Bronchial epithelial cell (primary cell): ENCODE results near the gene RITA1. TPM values are rescaled to one million over a fixed set of nuclear protein-coding genes. Genes with fewer than 3 reads are reported as not detected.

Experiments
- DNase-seq: peaks from one replicate; pipeline ENCODE4 v3.0.0-alpha.2; 2010; ENCODE audit warnings: low read depth
- FAIRE-seq: peaks from 2 replicates; lab custom pipeline; 2011; peaks lifted over from hg19 to GRCh38; lab: Jason Lieb, UNC
- H3K27me3 ChIP-seq: 2 replicates; pipeline ENCODE4 v1.5.1; 2011; ENCODE audit warnings: low read length; ENCODE audit not compliant: control insufficient read depth, insufficient read depth
- H3K36me3 ChIP-seq: 2 replicates; pipeline ENCODE4 v1.5.1; 2011; ENCODE audit warnings: low read length; ENCODE audit not compliant: control insufficient read depth, insufficient read depth
- H3K4me3 ChIP-seq: 2 replicates; pipeline ENCODE4 v1.5.1; 2011; ENCODE audit warnings: mild to moderate bottlenecking, low read depth, low read length, control low read depth
- CTCF ChIP-seq: IDR thresholded peaks from 2 replicates; pipeline ENCODE4 v1.5.1; 2011; ENCODE audit warnings: mild to moderate bottlenecking, moderate library complexity, low read length, control low read depth, inconsistent platforms; ENCODE audit not compliant: insufficient read depth, severe bottlenecking
- total RNA-seq: library from RNA; depleted of rRNA; stranded (reverse); fragments of >200 nt; gene quantifications from 2 replicates; pipeline ENCODE4 v1.2.1, GENCODE V29; 2014

Gene RITA1
- total RNA-seq, 1 donor from 2014 or later: 17.6 TPM

DNA sequence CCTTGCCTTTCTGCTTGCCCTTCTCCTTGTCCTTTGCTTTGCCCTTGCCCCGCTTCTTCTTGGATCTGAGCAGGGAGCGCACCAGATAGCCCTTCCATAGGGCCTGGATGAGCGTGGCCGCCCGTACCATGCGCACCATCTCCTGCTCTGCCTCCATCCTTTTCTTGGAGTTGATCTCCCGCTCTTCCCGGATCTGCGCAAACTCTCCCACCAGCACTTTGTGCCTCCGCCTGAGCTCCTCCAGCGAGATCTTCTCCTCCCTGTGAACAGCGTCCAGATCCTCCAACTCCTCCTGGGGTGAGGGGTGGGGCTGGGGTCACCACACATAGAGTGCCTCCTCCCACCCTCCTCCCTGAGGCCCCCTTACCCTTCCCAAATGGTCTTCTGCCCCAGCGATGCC lies 10.1 kb downstream of the RITA1 start:
- H3K4me3 ChIP-seq: no peak overlapping the region
- no peak for FAIRE-seq
- H3K27me3 ChIP-seq: no peaks in the 10 kb centered on the region
- peaks cover 6% of the 10 kb centered on the region for H3K36me3 ChIP-seq
- no peak for DNase-seq
- TF ChIP-seq CTCF: no peak

GRCh38 chr12:113196582-113196981 lies 11.1 kb downstream of the RITA1 start:
- DNase-seq: no peak
- Histone ChIP-seq H3K4me3 (no peak overlapping the region), H3K36me3 (peaks cover 2% of the 10 kb centered on the region), H3K27me3 (no peaks in the 10 kb centered on the region)
- no peak for FAIRE-seq
- TF ChIP-seq CTCF: no peak

DNA sequence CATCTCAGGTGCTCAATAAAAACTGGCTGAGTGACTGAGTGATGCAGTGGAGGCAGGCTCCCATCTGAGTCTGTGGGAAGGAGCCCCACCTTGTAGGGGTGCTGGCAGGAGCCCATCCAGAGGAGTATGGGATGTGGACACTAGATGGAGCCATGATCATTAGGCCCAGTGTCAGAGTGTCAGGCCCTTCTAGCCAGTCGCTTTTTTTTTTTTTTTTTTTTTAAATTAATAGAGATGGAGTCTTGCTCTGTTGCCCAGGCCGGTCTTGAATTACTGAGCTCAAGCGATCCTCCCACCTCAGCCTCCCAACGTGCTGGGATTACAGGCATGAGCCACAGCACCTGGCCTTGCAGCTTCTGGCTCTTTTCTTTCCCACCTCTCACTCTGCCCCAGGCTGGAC lies 11.5 kb downstream of the RITA1 start:
- DNase-seq: peak; percentile 70
- no peak for FAIRE-seq
- Histone ChIP-seq H3K36me3 (no peaks in the 10 kb centered on the region), H3K4me3 (no peak overlapping the region), H3K27me3 (no peaks in the 10 kb centered on the region)
- TF ChIP-seq CTCF: peak; percentile 82

DNA sequence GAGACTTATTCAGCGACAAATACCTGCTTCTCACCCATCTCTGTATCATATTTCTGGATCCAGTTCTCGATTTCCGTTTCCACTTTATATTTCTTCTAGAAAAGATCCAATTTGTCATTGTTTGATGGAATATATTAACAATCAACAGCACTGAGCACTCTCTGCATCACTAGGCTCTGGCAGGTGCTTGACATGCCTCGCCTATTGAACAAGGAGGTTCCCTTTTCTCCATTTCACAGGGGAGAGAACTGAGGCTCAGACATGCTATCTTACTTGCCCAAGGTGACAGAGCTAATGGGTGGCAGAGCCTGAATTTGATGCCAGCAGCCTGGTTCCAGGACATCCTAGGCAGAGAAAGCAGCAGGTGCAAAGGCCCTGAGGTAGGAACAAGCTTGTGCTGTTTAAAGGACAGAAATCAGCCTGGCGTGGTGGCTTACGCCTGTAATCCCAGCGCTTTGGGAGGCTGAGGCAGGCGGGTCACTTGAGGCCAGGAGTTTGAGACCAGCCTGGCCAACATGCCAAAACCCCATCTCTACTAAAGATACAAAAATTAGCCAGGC lies 12.1 kb downstream of the RITA1 start:
- H3K36me3 ChIP-seq: no peaks in the 10 kb centered on the region
- no peak overlapping the region for H3K4me3 ChIP-seq
- DNase-seq (no peak), FAIRE-seq (no peak)
- H3K27me3 ChIP-seq: no peaks in the 10 kb centered on the region
- TF ChIP-seq CTCF: no peak

- H3K27me3 ChIP-seq: no peaks in the 10 kb centered on the region
- TF ChIP-seq CTCF: no peak
- DNase-seq (no peak), FAIRE-seq (no peak)
- H3K4me3 ChIP-seq: no peak overlapping the region
- no peaks in the 10 kb centered on the region for H3K36me3 ChIP-seq
Observed at GRCh38 chr12:113198296-113198695, 12.8 kb downstream of the RITA1 start.

- Histone ChIP-seq H3K36me3 (no peaks in the 10 kb centered on the region), H3K4me3 (no peak overlapping the region), H3K27me3 (no peaks in the 10 kb centered on the region)
- FAIRE-seq: no peak
- TF ChIP-seq CTCF: no peak
- no peak for DNase-seq
Observed at GRCh38 chr12:113200021-113200797, 14.7 kb downstream of the RITA1 start.
